GM21515 (cell line): ENCODE data around the gene TBC1D24.
A peak's percentile ranks its signal among the peaks of the same experiment; 100 is the strongest.
"Not testable (repeated sequence)": the region's sequence is repeated elsewhere in the genome, so short reads cannot be mapped to it uniquely, and the experiment has no call there.

ENCODE experiments used
- ATAC-seq: cut with Tn5 transposase; IDR thresholded peaks from one replicate; pipeline ENCODE4 v1.9.1; 2021; ENCODE audit not compliant: unreplicated experiment

TBC1D24 gene

GRCh38 chr16:2468725-2469398, 6.1 kb upstream of the TBC1D24 start:
- no peak for ATAC-seq

GRCh38 chr16:2469399-2470233, 5.3 kb upstream of the TBC1D24 start:
- ATAC-seq = no peak

- ATAC-seq = no peak
Observed at GRCh38 chr16:2470234-2470601, 4.7 kb upstream of the TBC1D24 start.

GRCh38 chr16:2470603-2471015, 4.3 kb upstream of the TBC1D24 start:
- no peak for ATAC-seq

GRCh38 chr16:2471016-2471652, 3.8 kb upstream of the TBC1D24 start, which contains the start of gene NTN3:
NTN3 (plus strand) TSS chr16:2471297; CDS start chr16:2471702, 405 bp downstream.
- ATAC-seq = no peak

GRCh38 chr16:2471653-2472487, 3.1 kb upstream of the TBC1D24 start:
- no peak for ATAC-seq

- no peak for ATAC-seq
Observed at GRCh38 chr16:2472488-2472864, 2.5 kb upstream of the TBC1D24 start.

GRCh38 chr16:2472885-2473445, 2.0 kb upstream of the TBC1D24 start:
- ATAC-seq = no peak

- ATAC-seq = no peak
Observed at GRCh38 chr16:2473446-2473926, 1.4 kb upstream of the TBC1D24 start.

GRCh38 chr16:2473999-2474876, 689 bp upstream of the TBC1D24 start:
- no peak for ATAC-seq

- peak; percentile 10 for ATAC-seq
Observed at GRCh38 chr16:2475413-2476344, 752 bp downstream of the TBC1D24 start.

GRCh38 chr16:2476345-2476720, 1.4 kb downstream of the TBC1D24 start:
- ATAC-seq = no peak

- ATAC-seq = no peak
Observed at GRCh38 chr16:2476741-2477140, 1.8 kb downstream of the TBC1D24 start.

GRCh38 chr16:2477327-2477726, 2.4 kb downstream of the TBC1D24 start:
- no peak for ATAC-seq

- ATAC-seq = no peak
Observed at GRCh38 chr16:2478279-2478678, 3.4 kb downstream of the TBC1D24 start.

- ATAC-seq = not testable (repeated sequence)
Observed at GRCh38 chr16:2479996-2480395, 5.1 kb downstream of the TBC1D24 start.

- ATAC-seq = no peak
Observed at GRCh38 chr16:2480948-2481347, 6.0 kb downstream of the TBC1D24 start.

GRCh38 chr16:2481676-2482075, 6.7 kb downstream of the TBC1D24 start:
- ATAC-seq = no peak

GRCh38 chr16:2482249-2482648, 7.3 kb downstream of the TBC1D24 start:
- no peak for ATAC-seq
